K562 (cell line): ENCODE data around the gene KLKB1. TPM values are rescaled to one million over a fixed set of nuclear protein-coding genes. Genes with fewer than 3 reads are reported as not detected.

Experiments used
- ATAC-seq: fragments of 200-7000 bp; cut with Tn5 transposase; 3 replicates; pipeline ENCODE4 v1.9.1; 2020; ENCODE audit warnings: moderate library complexity
- BruUV-seq: library from RNA; stranded (reverse); fragments of 400-500 nt; replicated peaks from 2 replicates; lab custom pipeline; 2021; lab: Mats Ljungman, UMichigan
- CTCF ChIA-PET: fragments of 300-600 bp; formaldehyde crosslinking; extraction: SDS; loops from one replicate; lab custom pipeline; 2021; ENCODE audit warnings: low intra/inter-chr PET ratio; lab: Yijun Ruan, JAX
- POLR2A ChIA-PET: fragments of 300-600, 350-650 bp; sonication (Branson Sonifier 250); formaldehyde crosslinking; extraction: SDS; loops from one replicate; lab custom pipeline; 2021; ENCODE audit warnings: antibody characterized with exemption, inconsistent platforms; lab: Yijun Ruan, JAX
- DNase-seq, 4 experiments: peaks; one replicate each; pipeline versions ENCODE4 v3.0.0 to v3.0.0-alpha.2; 2011 to 2018; ENCODE audit warnings: low spot score in 3 of 4, mixed read lengths in 3 of 4; ENCODE audit errors: extremely low read depth in 1 of 4
- FAIRE-seq: peaks from 2 replicates; lab custom pipeline; 2011; peaks lifted over from hg19 to GRCh38; lab: Jason Lieb, UNC
- H2AFZ ChIP-seq: 2 replicates; pipeline ENCODE4 v1.6.0; 2011; ENCODE audit warnings: low read depth, low read length, control low read depth, inconsistent platforms
- H3K27ac ChIP-seq: fragments of 200-600 bp; 3 replicates; pipeline ENCODE4 v1.8.0; 2011; ENCODE audit warnings: low read depth, mild to moderate bottlenecking, control low read depth, inconsistent platforms, low read length, moderate library complexity, mixed read lengths; ENCODE audit errors: extremely low read depth
- H3K27me3 ChIP-seq, 2 experiments: fragments of 300-600 bp in 1 of 2; 2 replicates in 1 of 2; 3 replicates in 1 of 2; pipeline versions ENCODE4 v1.6.0 to v1.8.0; 2011; ENCODE audit warnings: inconsistent platforms in 2 of 2, low read length in 2 of 2, mild to moderate bottlenecking in 1 of 2, mixed read lengths in 1 of 2, moderate library complexity in 1 of 2; ENCODE audit not compliant: control insufficient read depth in 2 of 2, insufficient read depth in 2 of 2
- H3K36me3 ChIP-seq: fragments of 300-600 bp; 3 replicates; pipeline ENCODE4 v1.8.0; 2011; ENCODE audit warnings: mild to moderate bottlenecking, low read length, inconsistent platforms; ENCODE audit not compliant: control insufficient read depth, insufficient read depth
- H3K4me1 ChIP-seq, 2 experiments: fragments of 200-600 bp in 1 of 2; replicated peaks in 1 of 2; 2 replicates in 1 of 2; 3 replicates in 1 of 2; pipeline versions ENCODE4 v1.5.1 to v1.8.0; 2011; ENCODE audit warnings: inconsistent platforms in 2 of 2, low read length in 2 of 2, mild to moderate bottlenecking in 1 of 2, mixed read lengths in 1 of 2, moderate library complexity in 1 of 2; ENCODE audit not compliant: control insufficient read depth in 2 of 2, insufficient read depth in 2 of 2
- H3K4me2 ChIP-seq: 2 replicates; pipeline ENCODE4 v1.6.1; 2011; ENCODE audit warnings: low read length, control low read depth, inconsistent platforms, mixed read lengths; ENCODE audit not compliant: insufficient read depth
- H3K4me3 ChIP-seq: fragments of 200-600 bp; sonication (generic), shearing (Covaris generic); 2 replicates; pipeline ENCODE4 v1.5.1; 2016; ENCODE audit warnings: control low read depth, inconsistent platforms
- H3K79me2 ChIP-seq: fragments of 200-600 bp; 3 replicates; pipeline ENCODE4 v1.8.0; 2011; ENCODE audit warnings: low read length, inconsistent platforms; ENCODE audit not compliant: control insufficient read depth, insufficient read depth
- H3K9ac ChIP-seq, 2 experiments: 2 replicates each; pipeline versions ENCODE4 v1.6.0 to v1.6.1; 2011; ENCODE audit warnings: low read depth in 2 of 2, low read length in 2 of 2, control low read depth in 1 of 2, inconsistent platforms in 1 of 2, mild to moderate bottlenecking in 1 of 2, mixed read lengths in 1 of 2; ENCODE audit not compliant: insufficient read depth in 1 of 2
- H3K9me1 ChIP-seq: one replicate; pipeline ENCODE4 v1.6.0; 2011; ENCODE audit warnings: inconsistent platforms, mild to moderate bottlenecking, low read length, moderate library complexity; ENCODE audit not compliant: control insufficient read depth, insufficient read depth
- H3K9me3 ChIP-seq: replicated peaks from 2 replicates; pipeline ENCODE4 v1.5.1; 2011; ENCODE audit warnings: low read depth, low read length, inconsistent platforms; ENCODE audit not compliant: control insufficient read depth, insufficient read depth
- H4K20me1 ChIP-seq: replicated peaks from 2 replicates; pipeline ENCODE4 v1.6.1; 2011; ENCODE audit warnings: low read length, inconsistent platforms, mixed read lengths; ENCODE audit not compliant: control insufficient read depth, insufficient read depth
- CHD4 ChIP-seq: fragments of 200-600 bp; sonication (generic); IDR thresholded peaks from 3 replicates; pipeline ENCODE4 v1.6.1; 2012; ENCODE audit warnings: low read depth, mild to moderate bottlenecking, mixed read lengths, low read length, inconsistent platforms; ENCODE audit not compliant: insufficient read depth, insufficient replicate concordance, poor library complexity, severe bottlenecking
- E2F1 ChIP-seq: sonication (generic); formaldehyde crosslinking; IDR thresholded peaks from 2 replicates; pipeline ENCODE4 v1.8.1; 2023; ENCODE audit warnings: mild to moderate bottlenecking, missing genetic modification reagents, moderate library complexity
- ELF1 ChIP-seq: fragments of 200-800 bp; sonication (Bioruptor generic); IDR thresholded peaks from 2 replicates; pipeline ENCODE4 v1.6.1; 2016; ENCODE audit warnings: missing genetic modification characterization, missing compliant biosample characterization
- HIVEP1 ChIP-seq: fragments of 250-450 bp; sonication (Bioruptor Pico); IDR thresholded peaks from 2 replicates; pipeline ENCODE4 v1.4.0; 2020; ENCODE audit warnings: mild to moderate bottlenecking
- L3MBTL2 ChIP-seq: fragments of 450-650 bp; IDR thresholded peaks from 2 replicates; pipeline ENCODE4 v1.6.1; 2016; ENCODE audit warnings: mild to moderate bottlenecking, moderate library complexity
- OTX1 ChIP-seq: fragments of 450-650 bp; formaldehyde crosslinking; IDR thresholded peaks from 2 replicates; pipeline ENCODE4 v1.4.0; 2022; ENCODE audit warnings: mild to moderate bottlenecking
- RB1 ChIP-seq: fragments of 450-650 bp; IDR thresholded peaks from 2 replicates; pipeline ENCODE4 v1.6.1; 2017; ENCODE audit warnings: low read depth, mild to moderate bottlenecking
- RFX5 ChIP-seq: IDR thresholded peaks from 2 replicates; pipeline ENCODE4 v1.6.1; 2011; ENCODE audit warnings: low read depth, mild to moderate bottlenecking, improper control_type of control experiment, low read length
- RUNX1 ChIP-seq: sonication (generic); IDR thresholded peaks from 2 replicates; pipeline ENCODE4 v1.6.1; 2016; ENCODE audit warnings: antibody characterized with exemption, low read depth
- TGIF2 ChIP-seq: sonication (generic); formaldehyde crosslinking; IDR thresholded peaks from 2 replicates; pipeline ENCODE4 v1.8.1; 2022; ENCODE audit warnings: mild to moderate bottlenecking, missing genetic modification reagents, moderate library complexity
- ZBTB8A ChIP-seq: fragments of 450-650 bp; IDR thresholded peaks from 2 replicates; pipeline ENCODE4 v1.6.1; 2018; ENCODE audit warnings: mild to moderate bottlenecking, moderate library complexity; ENCODE audit not compliant: partially characterized antibody
- WGBS: fragments of 100-300 bp; shearing (Covaris generic); methylation state at CpG from one replicate; pipeline ENCODE4 v1.1.6; 2016; ENCODE audit warnings: low coverage, mixed read lengths; ENCODE audit not compliant: insufficient coverage; ENCODE audit errors: missing lambda C conversion rate; 5-methylcytosine and 5-hydroxymethylcytosine counted together
- in situ Hi-C: fragments of 300-500 bp; cut with MboI; formaldehyde crosslinking; loops from 4 replicates; pipeline ENCODE4 v1.15.0; 2018; ENCODE audit warnings: inconsistent platforms, mixed read lengths
- intact Hi-C: fragments of 100-400 bp; cut with micrococcal nuclease; formaldehyde crosslinking; loops from 2 replicates; pipeline ENCODE4 v1.14.2; 2022
- polyA plus RNA-seq, 8 experiments: library from polyadenylated mRNA; depleted of rRNA in 4 of 8; stranded (reverse) in 5 of 8; unstranded in 3 of 8; fragments of >200 nt; fragmentation: Nextera tagmentation in 2 of 8; fragmentation: Illumina TruSeq in 1 of 8; extraction: Ambion mirVana in 2 of 8; extraction: Trizol in 1 of 8; gene quantifications; 2 replicates each; pipeline versions ENCODE4 v1.2.1 to v1.2.3, GENCODE V29; 2011 to 2014; ENCODE audit warnings: inconsistent platforms in 1 of 8, missing spikeins in 1 of 8
- total RNA-seq, 7 experiments: library from RNA; depleted of rRNA in 6 of 7; stranded (reverse); fragments of >200 nt in 6 of 7; fragmentation: Illumina TruSeq in 2 of 7; extraction: Trizol in 2 of 7; gene quantifications; 2 replicates each; pipeline versions ENCODE4 v1.2.1 to v1.2.3, GENCODE V29; 2011 to 2021; ENCODE audit warnings: low replicate concordance in 1 of 7

KLKB1 gene
- total and polyA plus RNA-seq, 9 of the 15 experiments (the other 6 are each of a cell fraction or from before 2014, with no cell fraction given): 0.27 TPM; not detected in 8

DNA sequence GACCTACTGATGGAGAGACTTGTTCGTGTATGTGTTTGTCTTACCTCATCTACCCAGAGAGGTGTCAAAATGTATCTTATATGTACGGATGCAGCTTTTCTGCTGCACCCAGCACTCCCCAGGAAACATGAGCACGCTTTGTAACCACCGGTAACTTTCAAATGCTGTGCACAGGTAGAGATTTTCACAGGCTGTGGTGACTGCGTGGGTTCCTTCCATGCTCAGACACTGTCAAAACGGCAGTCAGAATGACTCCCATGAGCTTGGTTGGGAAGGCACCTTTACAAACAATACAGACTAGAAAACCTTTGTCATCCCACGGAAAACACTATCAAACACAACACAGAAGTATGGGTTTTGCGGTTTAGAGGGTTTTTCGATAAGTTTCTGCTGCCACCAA lies 66.9 kb downstream of the KLKB1 start:
- no TSS peak for BruUV-seq
- FAIRE-seq (peak; percentile 46), ATAC-seq (no peak), DNase-seq (no peak)
- H3K9me1 ChIP-seq: no peaks in the 10 kb centered on the region
- no peak overlapping the region for H3K4me2 ChIP-seq
- TF ChIP-seq ELF1 (tag): no peak
- TF ChIP-seq L3MBTL2: no peak
- TF ChIP-seq RUNX1: no peak
- TF ChIP-seq HIVEP1 (CRISPR knock-in tag): no peak
- no peak for TF ChIP-seq RFX5
- no peak overlapping the region for H3K4me3 ChIP-seq
- no peak overlapping the region for H3K27ac ChIP-seq
- no peaks in the 10 kb centered on the region; the same call in 1 of the 2 replicates for H4K20me1 ChIP-seq
- in situ Hi-C loops: loop anchor here (10.0 kb wide), 1 partner anchor 301 kb away; no protein-coding TSS in a partner anchor
- H3K36me3 ChIP-seq: no peaks in the 10 kb centered on the region
- H3K27me3 ChIP-seq: peaks cover 27 to 49% of the 10 kb centered on the region in 2 experiments
- peaks cover 0 to 10% of the 10 kb centered on the region in 2 experiments; a peak in 1 of 5 replicates for H3K4me1 ChIP-seq
- no peaks in the 10 kb centered on the region for H3K9me3 ChIP-seq
- ChIA-PET CTCF (no interaction called here), POLR2A (interaction anchor here (0.7 kb wide), 1 partner anchor 460 kb away, joined by 3 read pairs; no protein-coding TSS in a partner anchor)
- 4% methylated on average over 9 of the region's 9 CpGs for WGBS
- no peak overlapping the region for H3K9ac ChIP-seq
- H3K79me2 ChIP-seq: no peaks in the 10 kb centered on the region
- intact Hi-C loops: no loop called here
- H2AFZ ChIP-seq: no peak overlapping the region

DNA sequence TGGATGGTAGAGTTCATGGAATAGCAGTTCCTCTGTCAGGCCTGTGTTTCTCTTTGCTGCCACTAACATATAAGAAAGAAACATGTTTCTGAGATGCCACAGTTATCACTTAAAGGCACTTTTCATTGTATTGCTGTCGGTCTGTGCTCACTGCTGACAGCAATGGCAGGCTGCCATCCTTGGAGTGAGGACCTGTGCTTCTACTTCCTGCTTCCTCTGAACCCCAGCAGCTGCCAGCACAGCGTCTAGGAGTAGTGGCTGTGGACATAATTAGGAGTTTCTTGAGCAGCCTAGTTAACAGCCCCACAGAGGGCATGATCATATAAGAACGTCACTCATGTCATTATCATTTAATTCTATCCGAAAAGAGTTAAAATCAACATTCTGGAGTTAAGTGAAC lies 69.2 kb downstream of the KLKB1 start:
- H3K36me3 ChIP-seq: no peaks in the 10 kb centered on the region
- no peak overlapping the region for H3K4me3 ChIP-seq
- 2% methylated on average over 4 of the region's 4 CpGs for WGBS
- no peak for ATAC-seq
- ChIA-PET POLR2A (no interaction called here), CTCF (interaction anchor here (2.4 kb wide), 1 partner anchor 291 kb away, joined by 22 read pairs; no protein-coding TSS in a partner anchor)
- no peak overlapping the region for H3K27ac ChIP-seq
- no peak overlapping the region for H3K4me2 ChIP-seq
- no peaks in the 10 kb centered on the region for H3K9me1 ChIP-seq
- no peak overlapping the region for H2AFZ ChIP-seq
- TF ChIP-seq E2F1 (no peak), CHD4 (no peak), OTX1 (CRISPR knock-in tag) (no peak), TGIF2 (no peak), RB1 (no peak), ZBTB8A (no peak)
- no peaks in the 10 kb centered on the region for H3K9me3 ChIP-seq
- intact Hi-C loops: no loop called here
- no TSS peak for BruUV-seq
- H3K27me3 ChIP-seq: peaks cover 21 to 52% of the 10 kb centered on the region in 2 experiments
- in situ Hi-C loops: loop anchor here (10.0 kb wide), 1 partner anchor 298 kb away; no protein-coding TSS in a partner anchor
- H3K4me1 ChIP-seq: peaks cover 0 to 10% of the 10 kb centered on the region in 2 experiments; a peak in 1 of 5 replicates
- no peaks in the 10 kb centered on the region; the same call in 1 of the 2 replicates for H4K20me1 ChIP-seq
- H3K9ac ChIP-seq: no peak overlapping the region
- H3K79me2 ChIP-seq: no peaks in the 10 kb centered on the region
- no peak for FAIRE-seq
- DNase-seq: no peak
